Upper lobe of left lung (tissue), 4 donors: Measurements from ENCODE around the gene GRP.

Experiments
- EP300 ChIP-seq, 4 donors: sonication (generic); formaldehyde crosslinking; IDR thresholded peaks; one replicate each; pipeline ENCODE4 v1.5.1; 2017; ENCODE audit warnings: antibody characterized with exemption in 4 of 4, control low read depth in 2 of 4
- POLR2A ChIP-seq, 4 donors: fragments of 450-650 bp; IDR thresholded peaks; one replicate each; pipeline ENCODE4 v1.5.1; 2016 to 2017; ENCODE audit warnings: antibody characterized with exemption in 4 of 4, mild to moderate bottlenecking in 2 of 4
- POLR2AphosphoS5 ChIP-seq, 2 donors: sonication (generic); formaldehyde crosslinking; IDR thresholded peaks; one replicate each; pipeline ENCODE4 v1.5.1; 2017; ENCODE audit warnings: antibody characterized with exemption in 2 of 2
- TF ChIP-seq, protein P1 (sequence below), 6 experiments: fragments of 450-650 bp in 4 of 6; fragments of 200-600 bp in 2 of 6; sonication (generic) in 2 of 6; IDR thresholded peaks; one replicate each; pipeline ENCODE4 v1.5.1; 2016 to 2019; ENCODE audit warnings: antibody characterized with exemption in 6 of 6

DNA sequence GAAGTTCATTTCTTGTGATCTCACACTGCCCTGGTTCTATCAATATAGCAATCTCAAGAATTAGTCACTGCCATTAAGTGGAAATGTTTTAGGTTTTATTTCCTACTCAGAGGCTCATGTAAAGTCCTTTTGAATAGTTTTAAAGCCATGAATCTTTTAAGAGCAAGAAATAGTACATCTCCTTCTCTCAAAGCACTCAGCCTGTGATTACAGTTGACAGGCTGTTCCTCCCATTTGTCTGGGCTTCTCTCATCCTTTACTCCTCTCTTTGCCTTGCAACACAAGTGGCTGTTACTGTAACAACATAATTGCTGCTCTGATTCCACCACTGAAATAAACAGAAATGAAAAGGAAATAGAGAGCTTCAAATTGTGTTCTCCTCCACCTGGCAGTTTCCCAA is 18.4 kb downstream of the GRP start:
- no peak for TF ChIP-seq POLR2AphosphoS5 (IDR thresholded peaks at IDR 0.05)
- TF ChIP-seq, protein P1, sequence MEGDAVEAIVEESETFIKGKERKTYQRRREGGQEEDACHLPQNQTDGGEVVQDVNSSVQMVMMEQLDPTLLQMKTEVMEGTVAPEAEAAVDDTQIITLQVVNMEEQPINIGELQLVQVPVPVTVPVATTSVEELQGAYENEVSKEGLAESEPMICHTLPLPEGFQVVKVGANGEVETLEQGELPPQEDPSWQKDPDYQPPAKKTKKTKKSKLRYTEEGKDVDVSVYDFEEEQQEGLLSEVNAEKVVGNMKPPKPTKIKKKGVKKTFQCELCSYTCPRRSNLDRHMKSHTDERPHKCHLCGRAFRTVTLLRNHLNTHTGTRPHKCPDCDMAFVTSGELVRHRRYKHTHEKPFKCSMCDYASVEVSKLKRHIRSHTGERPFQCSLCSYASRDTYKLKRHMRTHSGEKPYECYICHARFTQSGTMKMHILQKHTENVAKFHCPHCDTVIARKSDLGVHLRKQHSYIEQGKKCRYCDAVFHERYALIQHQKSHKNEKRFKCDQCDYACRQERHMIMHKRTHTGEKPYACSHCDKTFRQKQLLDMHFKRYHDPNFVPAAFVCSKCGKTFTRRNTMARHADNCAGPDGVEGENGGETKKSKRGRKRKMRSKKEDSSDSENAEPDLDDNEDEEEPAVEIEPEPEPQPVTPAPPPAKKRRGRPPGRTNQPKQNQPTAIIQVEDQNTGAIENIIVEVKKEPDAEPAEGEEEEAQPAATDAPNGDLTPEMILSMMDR (IDR thresholded peaks at IDR 0.05) = no peak
- TF ChIP-seq POLR2A (IDR thresholded peaks at IDR 0.05) = no peak
- TF ChIP-seq EP300 (IDR thresholded peaks at IDR 0.05) = no peak
